HG02798 (cell line): ENCODE data around the gene DMTF1.
"Not testable (repeated sequence)": the region's sequence is repeated elsewhere in the genome, so short reads cannot be mapped to it uniquely, and the experiment has no call there.

Experiments
- ATAC-seq: cut with Tn5 transposase; IDR thresholded peaks from one replicate; pipeline ENCODE4 v1.9.1; 2021; ENCODE audit warnings: mild to moderate bottlenecking; ENCODE audit not compliant: unreplicated experiment, poor library complexity

DMTF1 gene

GRCh38 chr7:87218796-87219544 lies 66.7 kb downstream of the DMTF1 start:
- peak; percentile 10 for ATAC-seq

GRCh38 chr7:87219545-87220025 lies 67.3 kb downstream of the DMTF1 start, which contains the start of gene TMEM243:
TSS of gene TMEM243 (minus strand) at chr7:87219732. CDS start at chr7:87219503, 229 bp downstream.
- ATAC-seq, result peak; percentile 56

DNA sequence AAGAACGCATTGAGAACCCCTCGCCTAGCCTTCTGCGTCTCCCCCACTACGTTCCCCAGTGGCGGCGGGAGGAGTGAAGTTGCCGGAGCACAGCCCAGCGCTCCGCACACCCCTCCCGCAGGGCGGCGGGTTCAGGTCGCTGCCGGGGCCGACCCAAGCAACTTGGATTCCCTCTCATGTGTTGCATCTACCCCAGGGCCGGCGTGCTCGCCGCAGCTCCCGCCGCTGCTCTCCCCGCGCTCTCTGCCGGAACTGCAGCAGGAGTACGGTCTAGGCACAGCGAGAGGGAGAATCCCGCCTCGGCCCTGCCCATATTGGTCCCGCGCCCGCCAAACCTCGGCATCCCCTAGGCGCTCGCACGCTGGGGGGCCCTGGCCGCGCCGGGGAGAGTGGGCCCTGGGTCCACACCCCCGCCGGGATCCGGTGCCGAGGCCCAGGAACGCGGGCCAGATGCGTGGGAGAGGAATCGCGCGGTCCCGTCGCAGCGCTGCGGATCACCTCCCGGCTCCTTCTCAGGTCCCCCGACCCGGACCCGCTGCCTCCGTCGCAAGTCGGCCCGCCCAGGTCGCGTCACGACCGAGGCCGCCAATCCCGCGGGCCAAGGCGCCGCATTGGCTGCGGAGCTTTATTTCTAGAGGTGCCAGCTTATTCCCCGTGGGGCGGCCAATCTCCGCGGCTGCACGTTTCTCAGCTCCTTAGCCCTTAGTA lies 67.9 kb downstream of the DMTF1 start:
- ATAC-seq, result peak; percentile 45

- no peak for ATAC-seq
Observed at GRCh38 chr7:87220734-87221215, 68.5 kb downstream of the DMTF1 start.

- ATAC-seq, result no peak
Observed at GRCh38 chr7:87223666-87224065, 71.4 kb downstream of the DMTF1 start.

GRCh38 chr7:87225696-87226095 lies 73.4 kb downstream of the DMTF1 start:
- ATAC-seq, result no peak

GRCh38 chr7:87226495-87226894 lies 74.2 kb downstream of the DMTF1 start:
- ATAC-seq, result peak; percentile 34

DNA sequence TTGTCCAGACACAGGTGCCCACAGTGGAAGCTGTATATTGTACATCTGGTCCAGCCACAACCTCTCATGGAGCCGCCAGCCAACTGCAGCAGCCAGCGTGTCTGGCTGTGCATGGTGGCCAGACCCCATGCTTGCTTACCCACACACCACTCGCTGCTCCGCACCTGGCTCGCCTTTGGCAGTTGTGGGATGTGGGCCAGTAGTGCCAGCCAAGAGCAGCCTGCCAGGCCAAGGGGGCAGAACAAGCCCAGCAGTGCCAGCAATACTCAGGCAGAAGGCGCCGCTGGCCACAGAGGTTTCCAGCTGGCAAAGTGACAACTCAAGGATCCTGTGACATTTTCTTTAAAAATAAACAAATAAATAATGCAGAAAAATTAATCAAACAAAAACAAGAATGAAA lies 79.0 kb downstream of the DMTF1 start:
- ATAC-seq, result no peak

GRCh38 chr7:87231711-87232110 lies 79.5 kb downstream of the DMTF1 start:
- no peak for ATAC-seq

DNA sequence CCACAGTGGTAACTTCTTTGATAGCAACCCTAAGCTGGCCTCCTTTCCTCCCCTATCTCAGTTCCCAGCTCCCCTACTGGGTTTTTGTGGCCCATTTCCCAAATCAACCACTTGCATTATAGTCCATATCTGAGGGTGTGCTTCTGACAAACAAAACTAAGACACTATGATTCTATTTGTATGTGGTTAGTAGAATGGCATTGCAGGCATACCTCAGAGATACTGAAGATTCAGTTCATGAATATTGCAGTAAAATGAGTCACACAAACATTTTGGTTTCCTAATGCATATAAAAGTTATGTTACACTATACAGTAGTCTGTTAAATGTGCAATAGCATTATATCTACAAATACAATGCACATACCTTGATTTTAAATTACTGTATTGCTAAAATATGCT lies 82.7 kb downstream of the DMTF1 start:
- ATAC-seq, result no peak

GRCh38 chr7:87238464-87239051 lies 86.3 kb downstream of the DMTF1 start:
- ATAC-seq, result not testable (repeated sequence)

GRCh38 chr7:87245671-87246070 lies 93.4 kb downstream of the DMTF1 start:
- ATAC-seq, result not testable (repeated sequence)
